ENCODE measurements around the gene ESAM.

DNA sequence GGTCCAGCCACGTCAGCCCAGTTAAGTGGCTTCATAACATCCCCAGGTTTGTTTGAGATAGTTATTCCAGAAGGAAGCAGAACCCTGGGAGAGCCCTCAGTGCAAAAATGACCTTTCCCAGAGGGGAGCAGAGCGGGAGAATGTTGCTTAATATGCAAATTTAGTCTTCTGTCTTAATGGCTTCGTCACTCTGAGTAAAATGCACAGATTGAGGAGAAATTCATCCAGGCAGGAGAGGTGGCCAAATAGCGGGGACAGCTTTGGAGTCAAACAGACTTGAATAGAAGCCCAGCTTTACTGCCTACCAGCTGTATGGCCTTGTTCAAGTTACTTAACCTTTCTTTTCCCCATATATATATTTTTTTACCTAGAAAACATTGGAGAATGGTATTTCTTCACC is 34.6 kb downstream of the ESAM start:
- TF ChIP-seq, protein P1, sequence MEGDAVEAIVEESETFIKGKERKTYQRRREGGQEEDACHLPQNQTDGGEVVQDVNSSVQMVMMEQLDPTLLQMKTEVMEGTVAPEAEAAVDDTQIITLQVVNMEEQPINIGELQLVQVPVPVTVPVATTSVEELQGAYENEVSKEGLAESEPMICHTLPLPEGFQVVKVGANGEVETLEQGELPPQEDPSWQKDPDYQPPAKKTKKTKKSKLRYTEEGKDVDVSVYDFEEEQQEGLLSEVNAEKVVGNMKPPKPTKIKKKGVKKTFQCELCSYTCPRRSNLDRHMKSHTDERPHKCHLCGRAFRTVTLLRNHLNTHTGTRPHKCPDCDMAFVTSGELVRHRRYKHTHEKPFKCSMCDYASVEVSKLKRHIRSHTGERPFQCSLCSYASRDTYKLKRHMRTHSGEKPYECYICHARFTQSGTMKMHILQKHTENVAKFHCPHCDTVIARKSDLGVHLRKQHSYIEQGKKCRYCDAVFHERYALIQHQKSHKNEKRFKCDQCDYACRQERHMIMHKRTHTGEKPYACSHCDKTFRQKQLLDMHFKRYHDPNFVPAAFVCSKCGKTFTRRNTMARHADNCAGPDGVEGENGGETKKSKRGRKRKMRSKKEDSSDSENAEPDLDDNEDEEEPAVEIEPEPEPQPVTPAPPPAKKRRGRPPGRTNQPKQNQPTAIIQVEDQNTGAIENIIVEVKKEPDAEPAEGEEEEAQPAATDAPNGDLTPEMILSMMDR (IDR thresholded peaks at IDR 0.05; ENCODE audit: poor library complexity, severe bottlenecking), result no peak
- no peak for TF ChIP-seq POLR2AphosphoS5 (IDR thresholded peaks at IDR 0.05)
- no peak for TF ChIP-seq TAF1 (IDR thresholded peaks at IDR 0.05; ENCODE audit: low read depth)
